ENCODE data around the gene C11orf21.

Gene C11orf21

DNA sequence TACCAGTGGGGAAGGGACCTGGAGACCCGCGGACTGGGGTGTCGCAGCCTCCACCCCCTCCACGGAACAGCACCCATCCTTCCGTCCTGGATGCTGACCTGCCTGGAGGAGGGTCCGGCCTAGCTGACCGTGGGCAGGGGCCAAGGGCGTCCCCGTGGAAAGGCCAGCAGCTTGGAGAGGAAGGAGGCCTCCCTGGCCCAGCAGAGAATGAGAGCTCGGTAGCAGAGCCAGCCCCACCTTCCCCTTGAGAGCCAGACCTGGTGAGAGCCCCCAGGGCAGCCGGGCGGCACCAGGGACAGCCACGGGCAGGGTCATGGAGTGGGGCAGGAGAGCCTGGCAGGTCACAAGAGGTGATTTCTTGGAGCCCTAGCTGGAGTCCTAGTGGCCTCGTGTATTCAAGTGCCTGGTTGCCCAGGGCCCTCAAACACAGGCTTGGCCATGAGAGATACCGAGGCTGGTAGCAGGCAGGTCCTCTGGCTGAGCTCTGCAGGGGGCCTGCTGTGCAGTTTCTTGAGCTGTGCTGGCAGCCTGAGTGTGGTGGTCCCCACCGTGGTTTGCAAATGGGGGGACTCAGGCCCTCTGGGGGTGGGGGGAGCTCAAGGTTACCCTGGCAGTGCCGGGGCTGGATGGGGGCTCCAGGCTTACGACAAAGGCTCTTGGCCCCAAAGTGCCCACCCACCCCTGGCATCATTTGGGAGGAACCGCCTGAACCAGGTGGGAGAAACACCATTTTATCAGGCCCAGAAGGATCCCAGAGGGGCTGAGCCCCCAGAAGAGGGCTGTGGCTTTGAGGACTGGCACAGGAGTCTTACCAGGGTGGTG, 7.7 kb upstream of the C11orf21 start:
- no peaks in the 10 kb centered on the region for H3K27me3 ChIP-seq (ENCODE audit: control insufficient read depth, low read length)
- H3K36me3 ChIP-seq (ENCODE audit: control insufficient read depth, low read length): no peaks in the 10 kb centered on the region
- H3K4me1 ChIP-seq (ENCODE audit: control insufficient read depth, low read length): peaks cover 28% of the 10 kb centered on the region
- H3K27ac ChIP-seq (ENCODE audit: low read depth, low read length): no peak overlapping the region
- no peaks in the 10 kb centered on the region for H4K20me1 ChIP-seq (ENCODE audit: control insufficient read depth, insufficient read depth, low read depth, low read length)
- no peak overlapping the region for H3K4me2 ChIP-seq (ENCODE audit: low read length)
- TF ChIP-seq, protein P1, sequence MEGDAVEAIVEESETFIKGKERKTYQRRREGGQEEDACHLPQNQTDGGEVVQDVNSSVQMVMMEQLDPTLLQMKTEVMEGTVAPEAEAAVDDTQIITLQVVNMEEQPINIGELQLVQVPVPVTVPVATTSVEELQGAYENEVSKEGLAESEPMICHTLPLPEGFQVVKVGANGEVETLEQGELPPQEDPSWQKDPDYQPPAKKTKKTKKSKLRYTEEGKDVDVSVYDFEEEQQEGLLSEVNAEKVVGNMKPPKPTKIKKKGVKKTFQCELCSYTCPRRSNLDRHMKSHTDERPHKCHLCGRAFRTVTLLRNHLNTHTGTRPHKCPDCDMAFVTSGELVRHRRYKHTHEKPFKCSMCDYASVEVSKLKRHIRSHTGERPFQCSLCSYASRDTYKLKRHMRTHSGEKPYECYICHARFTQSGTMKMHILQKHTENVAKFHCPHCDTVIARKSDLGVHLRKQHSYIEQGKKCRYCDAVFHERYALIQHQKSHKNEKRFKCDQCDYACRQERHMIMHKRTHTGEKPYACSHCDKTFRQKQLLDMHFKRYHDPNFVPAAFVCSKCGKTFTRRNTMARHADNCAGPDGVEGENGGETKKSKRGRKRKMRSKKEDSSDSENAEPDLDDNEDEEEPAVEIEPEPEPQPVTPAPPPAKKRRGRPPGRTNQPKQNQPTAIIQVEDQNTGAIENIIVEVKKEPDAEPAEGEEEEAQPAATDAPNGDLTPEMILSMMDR (IDR thresholded peaks at IDR 0.05; ENCODE audit: low read depth, low read length, poor library complexity, severe bottlenecking): no peak
- TF ChIP-seq EZH2phosphoT487 (IDR thresholded peaks at IDR 0.05; ENCODE audit: borderline replicate concordance, low read length): no peak
- H3F3A ChIP-seq (ENCODE audit: control insufficient read depth, insufficient read depth): peaks cover 6% of the 10 kb centered on the region
- H3K9me3 ChIP-seq (ENCODE audit: control insufficient read depth, insufficient read depth, low read length): no peaks in the 10 kb centered on the region
- H3K4me3 ChIP-seq (ENCODE audit: low read length): no peak overlapping the region
- H3K79me2 ChIP-seq (ENCODE audit: control insufficient read depth, low read length): no peaks in the 10 kb centered on the region
- no peaks in the 10 kb centered on the region for H3K9me2 ChIP-seq (replicated peaks; ENCODE audit: control insufficient read depth, low read length)

DNA sequence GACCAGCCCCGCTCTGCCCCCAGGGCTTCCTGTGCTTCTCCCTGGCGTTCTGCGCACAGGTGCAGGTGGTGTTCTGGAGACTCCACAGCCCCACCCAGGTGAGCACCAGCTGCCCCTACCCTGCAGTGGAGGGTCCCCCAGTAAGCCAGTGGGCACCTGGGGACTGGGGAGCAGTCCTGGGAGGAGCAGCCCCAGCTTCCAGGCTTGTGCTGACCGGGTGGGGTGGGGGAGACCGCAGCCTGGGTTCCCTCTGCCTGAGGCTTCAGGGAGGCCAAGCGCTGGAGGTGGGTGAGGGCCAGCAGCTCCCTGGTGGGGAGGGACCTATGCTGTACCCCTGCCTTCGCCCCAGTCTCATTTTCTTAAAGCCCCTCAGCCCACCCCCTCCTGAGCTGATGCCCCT, 7.0 kb upstream of the C11orf21 start:
- Histone ChIP-seq H3K9me3 (ENCODE audit: control insufficient read depth, insufficient read depth, low read length) (no peaks in the 10 kb centered on the region), H4K20me1 (ENCODE audit: control insufficient read depth, insufficient read depth, low read depth, low read length) (no peaks in the 10 kb centered on the region), H3F3A (ENCODE audit: control insufficient read depth, insufficient read depth) (peaks cover 6% of the 10 kb centered on the region), H3K4me1 (ENCODE audit: control insufficient read depth, low read length) (peaks cover 28% of the 10 kb centered on the region), H3K4me3 (ENCODE audit: low read length) (no peak overlapping the region), H3K27ac (ENCODE audit: low read depth, low read length) (no peak overlapping the region), H3K9me2 (replicated peaks; ENCODE audit: control insufficient read depth, low read length) (no peaks in the 10 kb centered on the region), H3K36me3 (ENCODE audit: control insufficient read depth, low read length) (no peaks in the 10 kb centered on the region), H3K79me2 (ENCODE audit: control insufficient read depth, low read length) (no peaks in the 10 kb centered on the region), H3K27me3 (ENCODE audit: control insufficient read depth, low read length) (no peaks in the 10 kb centered on the region), H3K4me2 (ENCODE audit: low read length) (no peak overlapping the region)
- TF ChIP-seq EZH2phosphoT487 (IDR thresholded peaks at IDR 0.05; ENCODE audit: borderline replicate concordance, low read length): no peak
- TF ChIP-seq, protein P1 (IDR thresholded peaks at IDR 0.05; ENCODE audit: low read depth, low read length, poor library complexity, severe bottlenecking): no peak

DNA sequence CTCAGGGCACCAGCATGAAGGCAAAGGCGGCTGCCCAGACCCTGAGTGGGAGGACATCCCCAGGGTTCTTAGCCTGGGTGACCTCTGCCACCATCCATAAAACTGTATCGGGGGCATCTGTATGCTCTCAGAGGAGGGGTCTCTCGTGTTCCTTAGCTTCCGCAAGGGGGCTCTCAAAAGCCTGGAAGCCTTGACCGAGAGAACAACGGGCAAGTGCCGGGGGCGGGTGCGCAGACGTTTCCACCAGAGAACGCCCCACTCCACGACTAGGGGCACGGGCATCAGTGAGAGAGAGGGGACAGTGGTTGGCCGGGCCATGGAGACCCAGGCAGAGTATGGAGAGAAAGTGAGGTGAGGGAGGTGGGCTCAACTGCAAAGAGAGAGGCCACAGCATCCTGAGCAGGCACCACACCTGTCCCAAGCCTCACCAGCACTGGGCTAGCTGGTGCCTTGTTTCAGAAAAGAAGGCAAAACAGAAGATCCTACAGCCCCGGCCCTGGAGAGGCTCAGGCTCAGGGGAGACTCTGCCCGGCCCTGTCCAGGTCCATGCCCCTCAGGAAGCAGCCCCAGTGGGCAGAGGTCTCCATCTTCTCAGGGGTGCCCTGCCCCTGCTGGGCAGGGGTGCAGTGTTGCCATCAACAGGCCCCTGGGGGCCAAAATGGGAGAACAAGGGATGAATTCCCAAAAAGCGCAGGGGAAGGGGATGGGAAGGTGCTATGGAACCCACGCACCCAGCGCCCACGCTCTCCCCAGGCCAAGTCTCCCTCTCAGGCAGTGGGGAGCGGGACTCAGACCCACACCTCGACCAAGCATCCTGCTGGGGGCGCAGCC, 6.0 kb upstream of the C11orf21 start:
- Histone ChIP-seq H3K4me1 (ENCODE audit: control insufficient read depth, low read length) (peaks cover 28% of the 10 kb centered on the region), H3K79me2 (ENCODE audit: control insufficient read depth, low read length) (no peaks in the 10 kb centered on the region), H3K9me3 (ENCODE audit: control insufficient read depth, insufficient read depth, low read length) (no peaks in the 10 kb centered on the region), H3K4me2 (ENCODE audit: low read length) (peak overlapping the region; percentile 65; the same call in 1 of the 2 replicates), H3K36me3 (ENCODE audit: control insufficient read depth, low read length) (no peaks in the 10 kb centered on the region), H3K4me3 (ENCODE audit: low read length) (peak overlapping the region; percentile 32; the same call in 1 of the 2 replicates), H3K27ac (ENCODE audit: low read depth, low read length) (peak overlapping the region; percentile 86), H3F3A (ENCODE audit: control insufficient read depth, insufficient read depth) (peaks cover 6% of the 10 kb centered on the region), H3K9me2 (replicated peaks; ENCODE audit: control insufficient read depth, low read length) (no peaks in the 10 kb centered on the region), H4K20me1 (ENCODE audit: control insufficient read depth, insufficient read depth, low read depth, low read length) (no peaks in the 10 kb centered on the region), H3K27me3 (ENCODE audit: control insufficient read depth, low read length) (no peaks in the 10 kb centered on the region)
- TF ChIP-seq EZH2phosphoT487 (IDR thresholded peaks at IDR 0.05; ENCODE audit: borderline replicate concordance, low read length): no peak
- TF ChIP-seq, protein P1 (IDR thresholded peaks at IDR 0.05; ENCODE audit: low read depth, low read length, poor library complexity, severe bottlenecking): no peak
